Gastroesophageal sphincter (tissue), 4 donors: ENCODE measurements around the gene HIKESHI. TPM values are rescaled to one million over a fixed set of nuclear protein-coding genes. Genes with fewer than 3 reads are reported as not detected.
A peak's percentile ranks its signal among the peaks of the same experiment; 100 is the strongest.

Experiments
- ATAC-seq: fragments of 150-250 bp; one replicate; pipeline ENCODE4 v1.9.1; 2016; ENCODE audit warnings: mild to moderate bottlenecking, moderate library complexity
- H3K27ac ChIP-seq, 4 donors: fragments of 200-600 bp; sonication (generic) in 3 of 4; 1 replicate in 3 of 4; 2 replicates in 1 of 4; pipeline ENCODE4 v1.5.1; 2016 to 2019
- H3K27me3 ChIP-seq: fragments of 200-600 bp; sonication (generic); one replicate; pipeline ENCODE4 v1.5.1; 2019
- H3K36me3 ChIP-seq, 2 donors: fragments of 200-600 bp; sonication (generic); one replicate each; pipeline ENCODE4 v1.5.1; 2019; ENCODE audit warnings: control low read depth in 1 of 2
- H3K4me1 ChIP-seq, 3 donors: fragments of 200-600 bp; sonication (generic); 1 replicate in 2 of 3; 2 replicates in 1 of 3; pipeline ENCODE4 v1.5.1; 2016 to 2019; ENCODE audit warnings: control low read depth in 2 of 3
- H3K4me3 ChIP-seq, 2 donors: fragments of 200-600 bp; sonication (generic); one replicate each; pipeline ENCODE4 v1.5.1; 2019; ENCODE audit warnings: mild to moderate bottlenecking in 1 of 2, moderate library complexity in 1 of 2
- H3K9me3 ChIP-seq, 3 donors: fragments of 200-600 bp; sonication (generic); one replicate each; pipeline ENCODE4 v1.5.1; 2017 to 2019; ENCODE audit warnings: control low read depth in 2 of 3
- EP300 ChIP-seq: sonication (generic); formaldehyde crosslinking; IDR thresholded peaks from one replicate; pipeline ENCODE4 v1.6.1; 2017; ENCODE audit warnings: antibody characterized with exemption, mild to moderate bottlenecking
- POLR2A ChIP-seq, 2 donors: fragments of 450-650 bp; IDR thresholded peaks; one replicate each; pipeline ENCODE4 v1.6.1; 2017; ENCODE audit warnings: antibody characterized with exemption in 2 of 2, mild to moderate bottlenecking in 2 of 2, moderate library complexity in 1 of 2
- POLR2AphosphoS5 ChIP-seq: sonication (generic); formaldehyde crosslinking; IDR thresholded peaks from one replicate; pipeline ENCODE4 v1.6.1; 2017; ENCODE audit warnings: antibody characterized with exemption
- WGBS, 2 donors: methylation state at CpG; one replicate each; pipeline ENCODE4 v1.1.5; 2018; ENCODE audit warnings: low coverage in 1 of 2; 5-methylcytosine and 5-hydroxymethylcytosine counted together
- total RNA-seq, 4 donors: library from RNA; depleted of rRNA; stranded (reverse); fragments of >200 nt; gene quantifications; one replicate each; pipeline ENCODE4 v1.1.0, GENCODE V29; 2016
- TF ChIP-seq, protein P1 (sequence below), 4 experiments: fragments of 200-600 bp in 2 of 4; fragments of 450-650 bp in 2 of 4; sonication (generic) in 1 of 4; IDR thresholded peaks; one replicate each; pipeline ENCODE4 v1.5.1; 2017 to 2019; ENCODE audit warnings: antibody characterized with exemption in 4 of 4, mild to moderate bottlenecking in 2 of 4, moderate library complexity in 2 of 4

The HIKESHI gene
- total RNA-seq, 4 donors from 2014 or later, result 36.3 to 55.9 (median 46.3) TPM

DNA sequence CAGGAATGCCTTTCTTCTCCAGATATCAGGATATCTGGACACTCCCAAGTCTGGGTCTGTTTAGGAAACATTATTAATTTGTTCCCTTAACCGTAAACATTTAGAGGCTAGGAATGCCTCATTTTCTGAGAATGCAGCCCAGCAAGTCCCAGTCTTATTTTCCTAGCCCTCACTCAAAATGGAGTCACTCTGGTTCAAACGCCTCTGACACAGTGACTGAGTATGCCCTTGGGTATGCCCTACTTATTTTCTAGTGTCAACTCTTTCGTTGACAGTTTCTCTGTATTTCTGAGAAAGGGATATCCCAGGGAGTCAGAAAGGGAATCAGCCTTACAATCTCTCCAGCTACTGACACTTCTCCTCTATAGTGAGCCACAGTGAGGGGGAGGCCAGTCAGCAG is 56.7 kb downstream of the HIKESHI start:
- no peak for ATAC-seq
- no peaks in the 10 kb centered on the region for H3K4me1 ChIP-seq
- no peak overlapping the region for H3K4me3 ChIP-seq
- H3K9me3 ChIP-seq, result no peaks in the 10 kb centered on the region
- H3K27me3 ChIP-seq, result no peaks in the 10 kb centered on the region
- H3K27ac ChIP-seq, result no peak overlapping the region
- H3K36me3 ChIP-seq, result no peaks in the 10 kb centered on the region
- TF ChIP-seq EP300, result no peak
- TF ChIP-seq, protein P1, sequence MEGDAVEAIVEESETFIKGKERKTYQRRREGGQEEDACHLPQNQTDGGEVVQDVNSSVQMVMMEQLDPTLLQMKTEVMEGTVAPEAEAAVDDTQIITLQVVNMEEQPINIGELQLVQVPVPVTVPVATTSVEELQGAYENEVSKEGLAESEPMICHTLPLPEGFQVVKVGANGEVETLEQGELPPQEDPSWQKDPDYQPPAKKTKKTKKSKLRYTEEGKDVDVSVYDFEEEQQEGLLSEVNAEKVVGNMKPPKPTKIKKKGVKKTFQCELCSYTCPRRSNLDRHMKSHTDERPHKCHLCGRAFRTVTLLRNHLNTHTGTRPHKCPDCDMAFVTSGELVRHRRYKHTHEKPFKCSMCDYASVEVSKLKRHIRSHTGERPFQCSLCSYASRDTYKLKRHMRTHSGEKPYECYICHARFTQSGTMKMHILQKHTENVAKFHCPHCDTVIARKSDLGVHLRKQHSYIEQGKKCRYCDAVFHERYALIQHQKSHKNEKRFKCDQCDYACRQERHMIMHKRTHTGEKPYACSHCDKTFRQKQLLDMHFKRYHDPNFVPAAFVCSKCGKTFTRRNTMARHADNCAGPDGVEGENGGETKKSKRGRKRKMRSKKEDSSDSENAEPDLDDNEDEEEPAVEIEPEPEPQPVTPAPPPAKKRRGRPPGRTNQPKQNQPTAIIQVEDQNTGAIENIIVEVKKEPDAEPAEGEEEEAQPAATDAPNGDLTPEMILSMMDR (IDR thresholded peaks at IDR 0.05), result no peak
- TF ChIP-seq POLR2AphosphoS5, result no peak
- TF ChIP-seq POLR2A (IDR thresholded peaks at IDR 0.05), result no peak
- 79 to 93% methylated on average over 3 of the region's 3 CpGs for WGBS, 2 donors

DNA sequence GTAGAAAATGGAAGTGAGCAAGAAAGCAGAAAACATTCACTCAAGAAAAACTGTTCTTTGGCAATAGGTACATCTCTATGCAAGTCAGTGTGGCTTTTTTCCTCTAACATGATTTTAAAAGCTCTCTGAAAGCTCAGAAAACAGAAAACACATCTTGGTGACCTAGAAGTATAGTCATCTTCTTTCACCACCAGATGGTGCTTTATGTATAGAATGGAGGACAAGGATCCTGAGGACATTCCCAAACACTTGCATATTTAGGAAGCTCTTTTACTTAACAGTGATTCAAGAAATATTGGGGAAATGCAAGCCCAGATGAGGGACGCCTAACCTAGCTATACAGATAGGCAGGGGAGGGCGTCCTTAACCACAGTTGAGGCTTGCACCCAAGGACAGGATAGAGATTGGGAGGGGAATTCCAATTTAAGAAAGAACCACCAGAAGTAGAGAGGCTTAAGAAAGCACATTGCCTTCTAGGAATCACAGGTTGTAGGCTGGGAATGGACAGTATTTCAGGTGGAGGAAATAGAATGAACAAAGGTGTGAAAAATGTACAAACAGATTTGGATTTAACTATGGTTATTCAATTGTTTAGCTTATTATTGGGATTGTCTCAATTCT is 58.8 kb downstream of the HIKESHI start:
- H3K36me3 ChIP-seq, result no peaks in the 10 kb centered on the region
- H3K4me3 ChIP-seq, result no peak overlapping the region
- no peaks in the 10 kb centered on the region for H3K9me3 ChIP-seq
- ATAC-seq, result no peak
- no peak overlapping the region for H3K27ac ChIP-seq
- TF ChIP-seq POLR2AphosphoS5 (no peak), EP300 (no peak), POLR2A (IDR thresholded peaks at IDR 0.05) (no peak)
- TF ChIP-seq, protein P1 (IDR thresholded peaks at IDR 0.05), result peak in 1 of 4 experiments; percentile 14
- 33 to 59% methylated on average over 1 to 2 of the region's 2 CpGs for WGBS, 2 donors
- H3K27me3 ChIP-seq, result no peaks in the 10 kb centered on the region
- no peaks in the 10 kb centered on the region for H3K4me1 ChIP-seq

DNA sequence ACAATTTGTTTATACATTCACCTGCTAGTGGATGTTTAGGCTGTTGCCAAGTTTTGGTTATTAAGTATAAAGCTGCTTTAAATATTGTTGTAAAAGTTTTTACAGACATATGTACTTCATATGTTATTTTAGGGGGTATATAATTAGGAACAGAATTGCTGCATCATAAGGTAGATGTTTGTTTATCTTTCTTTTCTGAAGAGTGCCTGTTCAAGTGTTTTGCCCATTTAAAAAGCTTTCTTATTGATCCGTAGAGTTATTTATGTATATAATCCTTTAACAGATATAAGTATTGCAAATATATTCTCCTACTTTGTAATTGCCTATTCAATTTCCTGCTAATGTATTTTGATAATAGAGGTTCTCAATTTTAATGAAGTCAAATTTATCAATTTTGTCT is 61.4 kb downstream of the HIKESHI start:
- no peaks in the 10 kb centered on the region for H3K36me3 ChIP-seq
- no peak overlapping the region for H3K4me3 ChIP-seq
- ATAC-seq, result no peak
- H3K9me3 ChIP-seq, result no peaks in the 10 kb centered on the region
- TF ChIP-seq POLR2AphosphoS5, result no peak
- TF ChIP-seq, protein P1 (IDR thresholded peaks at IDR 0.05), result no peak
- TF ChIP-seq POLR2A (IDR thresholded peaks at IDR 0.05), result no peak
- no peak for TF ChIP-seq EP300
- no peaks in the 10 kb centered on the region for H3K4me1 ChIP-seq
- H3K27ac ChIP-seq, result no peak overlapping the region
- 94 to 100% methylated on average over 1 of the region's 1 CpG for WGBS, 2 donors
- no peaks in the 10 kb centered on the region for H3K27me3 ChIP-seq

DNA sequence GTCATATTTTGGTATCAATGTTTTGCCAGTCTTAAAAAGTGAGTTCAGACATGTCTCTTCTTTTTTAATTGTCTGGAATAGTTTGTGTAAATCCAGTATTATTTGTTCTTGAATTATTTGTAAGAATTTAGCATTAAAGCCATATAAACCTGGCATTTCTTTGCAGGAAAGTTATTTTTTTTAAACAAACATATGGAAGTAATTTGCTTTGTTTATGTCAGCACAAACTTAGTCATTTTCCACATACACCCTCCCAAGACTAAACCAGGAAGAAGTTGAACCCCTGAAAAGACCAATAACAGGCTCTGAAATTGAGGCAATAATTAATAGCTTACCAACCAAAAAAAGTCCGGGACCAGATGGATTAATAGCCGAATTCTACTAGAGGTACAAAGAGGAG is 63.5 kb downstream of the HIKESHI start:
- Histone ChIP-seq H3K9me3 (no peaks in the 10 kb centered on the region), H3K36me3 (no peaks in the 10 kb centered on the region), H3K4me3 (no peak overlapping the region), H3K27ac (no peak overlapping the region), H3K4me1 (no peaks in the 10 kb centered on the region), H3K27me3 (no peaks in the 10 kb centered on the region)
- ATAC-seq, result no peak
- WGBS, 2 donors, result 78 to 83% methylated on average over 2 of the region's 2 CpGs
- TF ChIP-seq POLR2AphosphoS5 (no peak), POLR2A (IDR thresholded peaks at IDR 0.05) (no peak), EP300 (no peak)
- TF ChIP-seq, protein P1 (IDR thresholded peaks at IDR 0.05), result no peak

DNA sequence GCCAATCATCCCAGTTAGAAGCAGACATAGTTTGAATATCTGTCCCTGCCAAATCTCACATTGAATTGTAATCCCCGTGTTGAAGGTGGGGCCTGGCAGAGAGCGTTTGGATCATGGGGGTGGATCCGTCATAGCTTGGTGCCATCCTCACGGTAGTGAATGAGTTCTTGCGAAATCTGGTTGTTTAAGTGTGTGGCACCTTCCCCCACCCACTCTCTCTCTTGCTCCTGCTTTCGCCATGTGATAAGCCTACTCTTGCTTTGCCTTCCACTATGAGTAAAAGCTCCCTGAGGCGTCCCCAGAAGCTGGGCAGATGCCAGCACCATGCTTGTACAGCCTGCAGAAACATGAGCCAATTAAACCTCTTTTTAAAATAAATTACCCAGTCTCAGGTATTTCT is 67.6 kb downstream of the HIKESHI start:
- H3K9me3 ChIP-seq, result no peaks in the 10 kb centered on the region
- H3K4me3 ChIP-seq, result no peak overlapping the region
- no peaks in the 10 kb centered on the region for H3K27me3 ChIP-seq
- ATAC-seq, result no peak
- TF ChIP-seq EP300 (no peak), POLR2A (IDR thresholded peaks at IDR 0.05) (no peak), POLR2AphosphoS5 (no peak)
- TF ChIP-seq, protein P1 (IDR thresholded peaks at IDR 0.05), result no peak
- H3K27ac ChIP-seq, result no peak overlapping the region
- H3K4me1 ChIP-seq, result peaks cover 0 to 5% (median 0%) of the 10 kb centered on the region in 3 donors
- no peaks in the 10 kb centered on the region for H3K36me3 ChIP-seq
- 87% methylated on average over 7 of the region's 7 CpGs for WGBS, 2 donors
